GM18909 (cell line): ENCODE results near the gene CACNB2.
"Not testable (repeated sequence)": the region's sequence is repeated elsewhere in the genome, so short reads cannot be mapped to it uniquely, and the experiment has no call there.

Experiments
- ATAC-seq: cut with Tn5 transposase; IDR thresholded peaks from one replicate; pipeline ENCODE4 v1.9.1; 2021; ENCODE audit warnings: mild to moderate bottlenecking; ENCODE audit not compliant: unreplicated experiment, poor library complexity

The CACNB2 gene

GRCh38 chr10:18540195-18540594 lies 400.0 kb downstream of the CACNB2 start:
- no peak for ATAC-seq

- ATAC-seq: no peak
These were observed 402.6 kb downstream of the CACNB2 start for GRCh38 chr10:18542832-18543231.

- no peak for ATAC-seq
These were observed 405.5 kb downstream of the CACNB2 start for GRCh38 chr10:18545621-18546305.

GRCh38 chr10:18549105-18549504 lies 408.9 kb downstream of the CACNB2 start:
- no peak for ATAC-seq

GRCh38 chr10:18551473-18551872 lies 411.2 kb downstream of the CACNB2 start:
- no peak for ATAC-seq

GRCh38 chr10:18554479-18554878 lies 414.3 kb downstream of the CACNB2 start:
- no peak for ATAC-seq

GRCh38 chr10:18556522-18557147 lies 416.4 kb downstream of the CACNB2 start:
- no peak for ATAC-seq

- no peak for ATAC-seq
These were observed 417.7 kb downstream of the CACNB2 start for GRCh38 chr10:18557960-18558359.

GRCh38 chr10:18561861-18562551 lies 421.8 kb downstream of the CACNB2 start:
- ATAC-seq: no peak

GRCh38 chr10:18563003-18563726 lies 422.9 kb downstream of the CACNB2 start:
- ATAC-seq: no peak

GRCh38 chr10:18565006-18565405 lies 424.8 kb downstream of the CACNB2 start:
- no peak for ATAC-seq

GRCh38 chr10:18566177-18566576 lies 426.0 kb downstream of the CACNB2 start:
- ATAC-seq: no peak

- ATAC-seq: no peak
These were observed 427.2 kb downstream of the CACNB2 start for GRCh38 chr10:18567343-18567856.

- ATAC-seq: not testable (repeated sequence)
These were observed 430.2 kb downstream of the CACNB2 start for GRCh38 chr10:18570386-18570785.

- ATAC-seq: no peak
These were observed 430.9 kb downstream of the CACNB2 start for GRCh38 chr10:18571076-18571475.

GRCh38 chr10:18571780-18572179 lies 431.6 kb downstream of the CACNB2 start:
- no peak for ATAC-seq

- ATAC-seq: no peak
These were observed 432.8 kb downstream of the CACNB2 start for GRCh38 chr10:18572959-18573561.

- ATAC-seq: no peak
These were observed 436.4 kb downstream of the CACNB2 start for GRCh38 chr10:18576586-18576985.

GRCh38 chr10:18577823-18578685 lies 437.8 kb downstream of the CACNB2 start:
- ATAC-seq: no peak
